Liver (tissue), 9 donors: ENCODE data around the gene SCIMP. TPM values are rescaled to one million over a fixed set of nuclear protein-coding genes. Genes with fewer than 3 reads are reported as not detected.

Experiments
- DNase-seq: peaks from one replicate; pipeline ENCODE4 v3.0.0-alpha.2; 2017; ENCODE audit warnings: low spot score
- H3K27ac ChIP-seq, 2 donors: one replicate each; pipeline ENCODE4 v1.7.0; 2013; ENCODE audit warnings: inconsistent platforms in 2 of 2, low read length in 2 of 2, control low read depth in 1 of 2, low read depth in 1 of 2, mild to moderate bottlenecking in 1 of 2
- H3K27me3 ChIP-seq, 4 donors: one replicate each; pipeline versions ENCODE4 v1.6.1 to v1.7.0; 2013; ENCODE audit warnings: low read length in 3 of 4, inconsistent platforms in 1 of 4, mild to moderate bottlenecking in 1 of 4, moderate library complexity in 1 of 4; ENCODE audit not compliant: control insufficient read depth in 4 of 4, insufficient read depth in 4 of 4
- H3K36me3 ChIP-seq, 4 donors: one replicate each; pipeline versions ENCODE4 v1.6.1 to v1.7.0; 2013; ENCODE audit warnings: low read length in 3 of 4, mild to moderate bottlenecking in 3 of 4, low read depth in 1 of 4, moderate library complexity in 1 of 4; ENCODE audit not compliant: control insufficient read depth in 4 of 4, insufficient read depth in 3 of 4
- H3K4me1 ChIP-seq, 4 donors: one replicate each; pipeline versions ENCODE4 v1.6.1 to v1.7.0; 2013; ENCODE audit warnings: low read length in 3 of 4, mild to moderate bottlenecking in 3 of 4, moderate library complexity in 1 of 4; ENCODE audit not compliant: control insufficient read depth in 4 of 4, insufficient read depth in 4 of 4
- H3K4me3 ChIP-seq, 3 donors: one replicate each; pipeline versions ENCODE4 v1.6.1 to v1.7.0; 2013; ENCODE audit warnings: low read length in 3 of 3, control low read depth in 1 of 3, low read depth in 1 of 3, mild to moderate bottlenecking in 1 of 3
- H3K9ac ChIP-seq, 2 donors: one replicate each; pipeline ENCODE4 v1.7.0; 2013; ENCODE audit warnings: low read length in 2 of 2, mild to moderate bottlenecking in 2 of 2, moderate library complexity in 2 of 2, control low read depth in 1 of 2, low read depth in 1 of 2
- H3K9me3 ChIP-seq, 4 donors: one replicate each; pipeline versions ENCODE4 v1.6.1 to v1.7.0; 2013; ENCODE audit warnings: low read length in 3 of 4; ENCODE audit not compliant: control insufficient read depth in 4 of 4
- CTCF ChIP-seq: fragments of 150-350 bp; IDR thresholded peaks from 2 replicates; pipeline ENCODE4 v1.5.1; 2017; ENCODE audit warnings: improper control_type of control experiment, low read depth, low read length; ENCODE audit not compliant: missing input control
- FOXA1 ChIP-seq: IDR thresholded peaks from 2 replicates; pipeline ENCODE4 v1.6.1; 2016; ENCODE audit warnings: antibody characterized with exemption
- FOXA2 ChIP-seq: IDR thresholded peaks from 2 replicates; pipeline ENCODE4 v1.6.1; 2016; ENCODE audit warnings: antibody characterized with exemption
- GABPA ChIP-seq, 2 donors: IDR thresholded peaks in 1 of 2; conservative IDR thresholded peaks in 1 of 2; 2 replicates each; pipeline ENCODE4 v1.6.1; 2016; ENCODE audit warnings: antibody characterized with exemption in 2 of 2, mild to moderate bottlenecking in 1 of 2, moderate library complexity in 1 of 2
- HNF4A ChIP-seq, 2 donors: conservative IDR thresholded peaks; 2 replicates each; pipeline ENCODE4 v1.6.1; 2016; ENCODE audit warnings: antibody characterized with exemption in 2 of 2, mild to moderate bottlenecking in 2 of 2
- HNF4G ChIP-seq: IDR thresholded peaks from 2 replicates; pipeline ENCODE4 v1.6.1; 2016; ENCODE audit warnings: antibody characterized with exemption
- JUND ChIP-seq, 2 donors: IDR thresholded peaks; 2 replicates each; pipeline ENCODE4 v1.6.1; 2016; ENCODE audit warnings: antibody characterized with exemption in 2 of 2
- NR2F2 ChIP-seq: IDR thresholded peaks from 2 replicates; pipeline ENCODE4 v1.6.1; 2016; ENCODE audit warnings: antibody characterized with exemption
- RAD21 ChIP-seq, 2 donors: IDR thresholded peaks; 2 replicates each; pipeline ENCODE4 v1.6.1; 2016; ENCODE audit warnings: antibody characterized with exemption in 2 of 2, mild to moderate bottlenecking in 2 of 2
- RXRA ChIP-seq, 2 donors: IDR thresholded peaks; 2 replicates each; pipeline ENCODE4 v1.6.1; 2017 to 2018; ENCODE audit warnings: antibody characterized with exemption in 2 of 2, mild to moderate bottlenecking in 1 of 2
- SP1 ChIP-seq: IDR thresholded peaks from 2 replicates; pipeline ENCODE4 v1.6.1; 2018; ENCODE audit warnings: antibody characterized with exemption, mild to moderate bottlenecking
- TAF1 ChIP-seq: conservative IDR thresholded peaks from 2 replicates; pipeline ENCODE4 v1.6.1; 2016; ENCODE audit warnings: antibody characterized with exemption, mild to moderate bottlenecking
- YY1 ChIP-seq: IDR thresholded peaks from 2 replicates; pipeline ENCODE4 v1.6.1; 2016; ENCODE audit warnings: antibody characterized with exemption, mild to moderate bottlenecking
- WGBS: extraction: QIAGEN DNeasy Blood & Tissue Kit; methylation state at CpG from one replicate; pipeline ENCODE4 v1.1.7; 2013; 5-methylcytosine and 5-hydroxymethylcytosine counted together
- polyA plus RNA-seq, 2 donors: library from polyadenylated mRNA; stranded (reverse) in 1 of 2; unstranded in 1 of 2; fragments of 200-250 nt in 1 of 2; fragments of >200 nt in 1 of 2; fragmentation: Nextera tagmentation in 1 of 2; extraction: Ambion mirVana in 1 of 2; gene quantifications; one replicate each; pipeline versions ENCODE4 v1.2.1 to v1.2.3, GENCODE V29; 2013 to 2015
- total RNA-seq, 2 donors: library from RNA; depleted of rRNA; stranded (reverse); fragments of >200 nt; gene quantifications; one replicate each; pipeline ENCODE4 v1.2.3, GENCODE V29; 2014
- TF ChIP-seq, protein P1 (sequence below): IDR thresholded peaks from 2 replicates; pipeline ENCODE4 v1.6.1; 2016; ENCODE audit warnings: antibody characterized with exemption
- TF ChIP-seq, protein P2 (sequence below): IDR thresholded peaks from 2 replicates; pipeline ENCODE4 v1.6.1; 2016; ENCODE audit warnings: antibody characterized with exemption, mild to moderate bottlenecking
- TF ChIP-seq, protein P3 (sequence below): IDR thresholded peaks from 2 replicates; pipeline ENCODE4 v1.6.1; 2016; ENCODE audit warnings: antibody characterized with exemption
- TF ChIP-seq, protein P4 (sequence below): IDR thresholded peaks from 2 replicates; pipeline ENCODE4 v1.6.1; 2016; ENCODE audit warnings: antibody characterized with exemption
- donor health status: healthy.
- donor health status: healthy.
- donor health status: healthy.
- donor health status: healthy.
- donor health status: healthy.

SCIMP gene
- total and polyA plus RNA-seq, 4 donors, result 3.0 to 5.7 (median 3.5) TPM

DNA sequence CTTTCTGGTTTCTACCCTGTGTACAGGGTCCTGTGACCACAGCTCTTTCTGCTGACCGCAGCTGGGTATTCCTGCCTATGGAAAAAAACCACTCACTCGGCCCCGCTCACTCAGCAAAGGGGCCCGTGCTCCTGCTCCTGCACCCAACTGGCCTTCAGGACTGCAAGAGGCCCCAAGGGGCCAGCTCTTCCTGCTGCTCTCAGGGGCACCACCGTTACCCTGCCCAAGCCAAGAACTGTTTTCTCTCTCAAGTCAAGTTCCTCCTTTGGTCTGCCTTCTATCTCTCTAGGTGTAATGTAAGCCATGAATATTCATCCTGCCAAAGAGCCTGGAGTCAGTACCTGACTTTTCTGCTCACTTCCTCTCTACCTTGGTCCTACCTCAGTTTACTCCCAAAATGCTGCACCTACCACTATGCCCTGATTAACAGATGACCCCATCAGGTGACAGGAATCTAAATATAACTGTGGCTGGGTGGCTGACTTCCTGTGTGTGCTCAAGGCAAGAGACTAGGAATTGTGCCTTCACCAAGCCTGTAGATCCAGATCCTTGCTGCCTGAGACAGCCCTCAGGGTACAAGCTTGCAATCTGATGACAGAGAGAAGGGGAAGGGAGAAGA, 20.4 kb upstream of the SCIMP start:
- DNase-seq, result no peak
- no peak overlapping the region for H3K27ac ChIP-seq
- H3K4me1 ChIP-seq, result no peaks in the 10 kb centered on the region
- no peaks in the 10 kb centered on the region for H3K9me3 ChIP-seq
- H3K4me3 ChIP-seq, result no peak overlapping the region
- no peaks in the 10 kb centered on the region for H3K27me3 ChIP-seq
- H3K9ac ChIP-seq, result no peak overlapping the region
- WGBS, result 75% methylated on average over 5 of the region's 5 CpGs
- no peak for TF ChIP-seq SP1
- TF ChIP-seq HNF4A (conservative IDR thresholded peaks at IDR 0.05), result no peak
- no peak for TF ChIP-seq NR2F2
- no peak for TF ChIP-seq YY1
- no peak for TF ChIP-seq FOXA2
- TF ChIP-seq, protein P1, sequence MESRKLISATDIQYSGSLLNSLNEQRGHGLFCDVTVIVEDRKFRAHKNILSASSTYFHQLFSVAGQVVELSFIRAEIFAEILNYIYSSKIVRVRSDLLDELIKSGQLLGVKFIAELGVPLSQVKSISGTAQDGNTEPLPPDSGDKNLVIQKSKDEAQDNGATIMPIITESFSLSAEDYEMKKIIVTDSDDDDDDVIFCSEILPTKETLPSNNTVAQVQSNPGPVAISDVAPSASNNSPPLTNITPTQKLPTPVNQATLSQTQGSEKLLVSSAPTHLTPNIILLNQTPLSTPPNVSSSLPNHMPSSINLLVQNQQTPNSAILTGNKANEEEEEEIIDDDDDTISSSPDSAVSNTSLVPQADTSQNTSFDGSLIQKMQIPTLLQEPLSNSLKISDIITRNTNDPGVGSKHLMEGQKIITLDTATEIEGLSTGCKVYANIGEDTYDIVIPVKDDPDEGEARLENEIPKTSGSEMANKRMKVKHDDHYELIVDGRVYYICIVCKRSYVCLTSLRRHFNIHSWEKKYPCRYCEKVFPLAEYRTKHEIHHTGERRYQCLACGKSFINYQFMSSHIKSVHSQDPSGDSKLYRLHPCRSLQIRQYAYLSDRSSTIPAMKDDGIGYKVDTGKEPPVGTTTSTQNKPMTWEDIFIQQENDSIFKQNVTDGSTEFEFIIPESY, result no peak
- TF ChIP-seq GABPA (IDR thresholded peaks at IDR 0.05 in 1 of 2, conservative IDR thresholded peaks at IDR 0.05 in 1 of 2), result no peak
- TF ChIP-seq HNF4G, result no peak
- no peak for TF ChIP-seq CTCF
- TF ChIP-seq JUND (IDR thresholded peaks at IDR 0.05), result no peak
- TF ChIP-seq, protein P2, sequence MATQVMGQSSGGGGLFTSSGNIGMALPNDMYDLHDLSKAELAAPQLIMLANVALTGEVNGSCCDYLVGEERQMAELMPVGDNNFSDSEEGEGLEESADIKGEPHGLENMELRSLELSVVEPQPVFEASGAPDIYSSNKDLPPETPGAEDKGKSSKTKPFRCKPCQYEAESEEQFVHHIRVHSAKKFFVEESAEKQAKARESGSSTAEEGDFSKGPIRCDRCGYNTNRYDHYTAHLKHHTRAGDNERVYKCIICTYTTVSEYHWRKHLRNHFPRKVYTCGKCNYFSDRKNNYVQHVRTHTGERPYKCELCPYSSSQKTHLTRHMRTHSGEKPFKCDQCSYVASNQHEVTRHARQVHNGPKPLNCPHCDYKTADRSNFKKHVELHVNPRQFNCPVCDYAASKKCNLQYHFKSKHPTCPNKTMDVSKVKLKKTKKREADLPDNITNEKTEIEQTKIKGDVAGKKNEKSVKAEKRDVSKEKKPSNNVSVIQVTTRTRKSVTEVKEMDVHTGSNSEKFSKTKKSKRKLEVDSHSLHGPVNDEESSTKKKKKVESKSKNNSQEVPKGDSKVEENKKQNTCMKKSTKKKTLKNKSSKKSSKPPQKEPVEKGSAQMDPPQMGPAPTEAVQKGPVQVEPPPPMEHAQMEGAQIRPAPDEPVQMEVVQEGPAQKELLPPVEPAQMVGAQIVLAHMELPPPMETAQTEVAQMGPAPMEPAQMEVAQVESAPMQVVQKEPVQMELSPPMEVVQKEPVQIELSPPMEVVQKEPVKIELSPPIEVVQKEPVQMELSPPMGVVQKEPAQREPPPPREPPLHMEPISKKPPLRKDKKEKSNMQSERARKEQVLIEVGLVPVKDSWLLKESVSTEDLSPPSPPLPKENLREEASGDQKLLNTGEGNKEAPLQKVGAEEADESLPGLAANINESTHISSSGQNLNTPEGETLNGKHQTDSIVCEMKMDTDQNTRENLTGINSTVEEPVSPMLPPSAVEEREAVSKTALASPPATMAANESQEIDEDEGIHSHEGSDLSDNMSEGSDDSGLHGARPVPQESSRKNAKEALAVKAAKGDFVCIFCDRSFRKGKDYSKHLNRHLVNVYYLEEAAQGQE, result no peak
- no peak for TF ChIP-seq TAF1
- TF ChIP-seq, protein P3, sequence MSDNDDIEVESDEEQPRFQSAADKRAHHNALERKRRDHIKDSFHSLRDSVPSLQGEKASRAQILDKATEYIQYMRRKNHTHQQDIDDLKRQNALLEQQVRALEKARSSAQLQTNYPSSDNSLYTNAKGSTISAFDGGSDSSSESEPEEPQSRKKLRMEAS, result no peak
- no peak for TF ChIP-seq FOXA1
- H3K36me3 ChIP-seq, result no peaks in the 10 kb centered on the region

DNA sequence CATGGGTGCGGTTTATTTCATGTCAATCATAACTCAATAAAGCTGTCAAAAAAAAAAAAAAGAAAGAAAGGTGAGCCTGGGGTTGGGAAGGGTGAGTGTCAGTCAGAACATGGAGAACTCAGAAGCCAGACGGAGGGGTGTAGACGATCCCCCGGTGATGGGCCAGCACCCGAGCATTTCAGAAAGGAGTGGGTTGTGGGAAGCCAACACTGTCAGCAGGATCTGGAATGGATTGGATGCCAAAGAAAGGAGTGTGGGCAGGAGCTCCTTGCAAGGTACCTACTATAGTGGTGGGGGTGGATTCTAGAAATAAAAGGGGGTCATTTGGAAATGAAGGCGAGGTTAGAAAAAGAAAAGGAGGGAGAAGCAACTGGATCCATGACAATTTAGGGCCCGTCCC, 19.8 kb upstream of the SCIMP start:
- DNase-seq, result no peak
- TF ChIP-seq, protein P1, result no peak
- no peak for TF ChIP-seq RXRA (IDR thresholded peaks at IDR 0.05)
- TF ChIP-seq FOXA2, result no peak
- no peak for TF ChIP-seq SP1
- no peak for TF ChIP-seq RAD21 (IDR thresholded peaks at IDR 0.05)
- TF ChIP-seq CTCF, result no peak
- TF ChIP-seq HNF4A (conservative IDR thresholded peaks at IDR 0.05), result no peak
- TF ChIP-seq YY1, result no peak
- no peak for TF ChIP-seq FOXA1
- TF ChIP-seq HNF4G, result no peak
- TF ChIP-seq, protein P4, sequence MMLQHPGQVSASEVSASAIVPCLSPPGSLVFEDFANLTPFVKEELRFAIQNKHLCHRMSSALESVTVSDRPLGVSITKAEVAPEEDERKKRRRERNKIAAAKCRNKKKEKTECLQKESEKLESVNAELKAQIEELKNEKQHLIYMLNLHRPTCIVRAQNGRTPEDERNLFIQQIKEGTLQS, result no peak

More for the DNA sequence above, 19.8 kb upstream of the SCIMP start:
- Histone ChIP-seq H3K4me3 (no peak overlapping the region), H3K27me3 (no peaks in the 10 kb centered on the region), H3K9ac (no peak overlapping the region), H3K4me1 (no peaks in the 10 kb centered on the region), H3K36me3 (no peaks in the 10 kb centered on the region), H3K9me3 (no peaks in the 10 kb centered on the region), H3K27ac (no peak overlapping the region)
- WGBS, result 78% methylated on average over 7 of the region's 7 CpGs
